A549 (cell line): ENCODE results near the gene STOM. TPM values are rescaled to one million over a fixed set of nuclear protein-coding genes. Genes with fewer than 3 reads are reported as not detected.

Source experiments
- ATAC-seq, 2 experiments: fragments of 200-7000 bp in 1 of 2; fragments of >200 bp in 1 of 2; cut with Nextera tagmentation in 1 of 2; cut with Tn5 transposase in 1 of 2; 3 replicates each; pipeline versions ENCODE4 v1.8.0 to v1.9.1; 2018 to 2020; ENCODE audit warnings: mild to moderate bottlenecking in 1 of 2, moderate library complexity in 1 of 2
- CTCF ChIA-PET: fragments of 300-600 bp; sonication (Branson Sonifier 250); formaldehyde crosslinking; extraction: SDS; loops from one replicate; lab custom pipeline; 2021; ENCODE audit warnings: antibody characterized with exemption, inconsistent platforms; lab: Yijun Ruan, JAX
- POLR2A ChIA-PET: fragments of 350-600 bp; formaldehyde crosslinking; extraction: SDS; loops from one replicate; lab custom pipeline; 2021; ENCODE audit warnings: antibody characterized with exemption, inconsistent platforms; lab: Yijun Ruan, JAX
- DNase-seq, 2 experiments: peaks; one replicate each; pipeline versions ENCODE4 v3.0.0 to v3.0.0-alpha.2; 2011 to 2016; ENCODE audit warnings: low read depth in 1 of 2, low spot score in 1 of 2
- FAIRE-seq: peaks from 2 replicates; lab custom pipeline; 2011; peaks lifted over from hg19 to GRCh38; lab: Jason Lieb, UNC
- H3K27ac ChIP-seq, 2 experiments: fragments of >200 bp; sonication (Bioruptor Twin); formaldehyde crosslinking; 3 replicates each; pipeline ENCODE4 v1.5.1; 2016 to 2017
- H3K4me1 ChIP-seq: fragments of >200 bp; sonication (Bioruptor Twin); formaldehyde crosslinking; 3 replicates; pipeline ENCODE4 v1.6.1; 2016
- H3K4me2 ChIP-seq: fragments of >200 bp; sonication (Bioruptor Twin); formaldehyde crosslinking; 3 replicates; pipeline ENCODE4 v1.6.1; 2016
- H3K4me3 ChIP-seq: fragments of >200 bp; sonication (Bioruptor Twin); formaldehyde crosslinking; 3 replicates; pipeline ENCODE4 v1.5.1; 2016
- H3K9me3 ChIP-seq: fragments of >200 bp; sonication (Bioruptor Twin); formaldehyde crosslinking; 3 replicates; pipeline ENCODE4 v1.6.1; 2016
- ATOH8 ChIP-seq: fragments of 250-450 bp; sonication (Bioruptor Pico); IDR thresholded peaks from 2 replicates; pipeline ENCODE4 v1.5.0; 2020; ENCODE audit warnings: low read depth, mild to moderate bottlenecking, moderate library complexity
- BHLHE40 ChIP-seq: IDR thresholded peaks from 2 replicates; pipeline ENCODE4 v1.6.1; 2012; ENCODE audit warnings: low read depth, low read length, inconsistent platforms
- CBX2 ChIP-seq: fragments of 200-600 bp; sonication (generic); IDR thresholded peaks from 2 replicates; pipeline ENCODE4 v1.6.1; 2016; ENCODE audit warnings: low read depth, mild to moderate bottlenecking, borderline replicate concordance
- CBX8 ChIP-seq: fragments of 200-600 bp; sonication (generic); IDR thresholded peaks from 2 replicates; pipeline ENCODE4 v1.6.1; 2016
- EHMT2 ChIP-seq: fragments of 200-600 bp; sonication (generic); IDR thresholded peaks from 2 replicates; pipeline ENCODE4 v1.6.1; 2016; ENCODE audit warnings: antibody characterized with exemption, low read depth, mild to moderate bottlenecking, moderate library complexity
- EP300 ChIP-seq, 2 experiments: fragments of >200 bp; sonication (Bioruptor Twin); formaldehyde crosslinking; IDR thresholded peaks; 2 replicates in 1 of 2; 3 replicates in 1 of 2; pipeline ENCODE4 v1.6.1; 2016 to 2017
- FOSL2 ChIP-seq, 2 experiments: fragments of 450-650 bp in 1 of 2; fragments of >200 bp in 1 of 2; sonication (Bioruptor Twin) in 1 of 2; formaldehyde crosslinking; IDR thresholded peaks; 2 replicates each; pipeline versions ENCODE4 v1.5.0 to v1.6.1; 2016 to 2020; ENCODE audit warnings: mild to moderate bottlenecking in 1 of 2, moderate library complexity in 1 of 2
- FOXS1 ChIP-seq: fragments of 250-450 bp; sonication (Bioruptor Pico); IDR thresholded peaks from 2 replicates; pipeline ENCODE4 v1.5.0; 2020; ENCODE audit warnings: mild to moderate bottlenecking, moderate library complexity
- GATA3 ChIP-seq: IDR thresholded peaks from 2 replicates; pipeline ENCODE4 v1.6.1; 2012; ENCODE audit warnings: borderline replicate concordance
- HEYL ChIP-seq: fragments of 250-450 bp; sonication (Bioruptor Pico); IDR thresholded peaks from 2 replicates; pipeline ENCODE4 v1.8.0; 2021; ENCODE audit warnings: mild to moderate bottlenecking, moderate library complexity
- HOXB5 ChIP-seq: fragments of 250-450 bp; sonication (Bioruptor Pico); IDR thresholded peaks from 2 replicates; pipeline ENCODE4 v1.5.0; 2020; ENCODE audit warnings: mild to moderate bottlenecking, moderate library complexity
- KDM1A ChIP-seq: fragments of 200-600 bp; sonication (generic); IDR thresholded peaks from 2 replicates; pipeline ENCODE4 v1.6.1; 2016; ENCODE audit warnings: low read depth, mild to moderate bottlenecking
- MAFK ChIP-seq: fragments of 450-650 bp; IDR thresholded peaks from 2 replicates; pipeline ENCODE4 v1.6.1; 2014; ENCODE audit not compliant: partially characterized antibody
- MAZ ChIP-seq: fragments of 150-350 bp; IDR thresholded peaks from 2 replicates; pipeline ENCODE4 v1.6.1; 2014; ENCODE audit warnings: antibody characterized with exemption, low read depth, low read length, borderline replicate concordance
- NR3C1 ChIP-seq: fragments of >200 bp; sonication (Bioruptor Twin); formaldehyde crosslinking; IDR thresholded peaks from 3 replicates; pipeline ENCODE4 v1.6.1; 2017
- PHF8 ChIP-seq: fragments of 200-600 bp; sonication (generic); IDR thresholded peaks from 2 replicates; pipeline ENCODE4 v1.6.1; 2016; ENCODE audit warnings: low read depth, mild to moderate bottlenecking, antibody characterized with exemption, moderate library complexity, borderline replicate concordance
- POLR2A ChIP-seq: IDR thresholded peaks from 2 replicates; pipeline ENCODE4 v1.6.1; 2012; ENCODE audit warnings: mild to moderate bottlenecking, low read length
- POLR2AphosphoS2 ChIP-seq: conservative IDR thresholded peaks from 2 replicates; pipeline ENCODE4 v1.6.1; 2012; ENCODE audit warnings: low read length, improper control_type of control experiment, inconsistent platforms
- RNF2 ChIP-seq: fragments of 200-600 bp; sonication (generic); IDR thresholded peaks from 2 replicates; pipeline ENCODE4 v1.6.1; 2016; ENCODE audit warnings: low read depth, mild to moderate bottlenecking, antibody characterized with exemption, moderate library complexity, borderline replicate concordance
- SMC3 ChIP-seq: fragments of >200 bp; sonication (Bioruptor Twin); formaldehyde crosslinking; IDR thresholded peaks from 3 replicates; pipeline ENCODE4 v1.6.1; 2018; ENCODE audit warnings: inconsistent platforms
- SREBF2 ChIP-seq: fragments of 450-650 bp; IDR thresholded peaks from 2 replicates; pipeline ENCODE4 v1.6.1; 2014; ENCODE audit warnings: mild to moderate bottlenecking, moderate library complexity
- TP53 ChIP-seq: fragments of 250-450 bp; sonication (Bioruptor Pico); IDR thresholded peaks from 2 replicates; pipeline ENCODE4 v1.5.0; 2021; ENCODE audit warnings: mild to moderate bottlenecking, moderate library complexity
- ZC3H11A ChIP-seq: fragments of 450-650 bp; IDR thresholded peaks from 2 replicates; pipeline ENCODE4 v1.6.1; 2014; ENCODE audit warnings: antibody characterized with exemption, mild to moderate bottlenecking
- ZFP36 ChIP-seq: fragments of 450-650 bp; IDR thresholded peaks from 2 replicates; pipeline ENCODE4 v1.6.1; 2014; ENCODE audit warnings: borderline replicate concordance; ENCODE audit not compliant: partially characterized antibody
- ZSCAN20 ChIP-seq: fragments of 250-450 bp; sonication (Bioruptor Pico); IDR thresholded peaks from 2 replicates; pipeline ENCODE4 v1.8.0; 2022; ENCODE audit warnings: mild to moderate bottlenecking, moderate library complexity
- WGBS: methylation state at CpG from one replicate; pipeline ENCODE4 v1.1.6; 2017; ENCODE audit errors: missing lambda C conversion rate; 5-methylcytosine and 5-hydroxymethylcytosine counted together
- polyA plus RNA-seq, 4 experiments: library from polyadenylated mRNA; depleted of rRNA in 3 of 4; stranded (reverse); fragments of >200 nt; fragmentation: RNase III in 1 of 4; extraction: RNeasy Plus Mini Kit Qiagen cat#74134 plus additional on column Dnase treatment in 1 of 4; gene quantifications; 2 replicates in 3 of 4; 3 replicates in 1 of 4; pipeline ENCODE4 v1.2.3, GENCODE V29; 2011 to 2017
- TF ChIP-seq, protein P1 (sequence below): fragments of 250-450 bp; sonication (Bioruptor Pico); IDR thresholded peaks from 2 replicates; pipeline ENCODE4 v1.5.0; 2021; ENCODE audit warnings: mild to moderate bottlenecking, moderate library complexity, borderline replicate concordance
- TF ChIP-seq, protein P2 (sequence below): IDR thresholded peaks from 2 replicates; pipeline ENCODE4 v1.6.1; 2012

The STOM gene
- polyA plus RNA-seq, 2 of the 4 experiments (the other 2 are of a cell fraction) = 83.3 to 246 TPM

DNA sequence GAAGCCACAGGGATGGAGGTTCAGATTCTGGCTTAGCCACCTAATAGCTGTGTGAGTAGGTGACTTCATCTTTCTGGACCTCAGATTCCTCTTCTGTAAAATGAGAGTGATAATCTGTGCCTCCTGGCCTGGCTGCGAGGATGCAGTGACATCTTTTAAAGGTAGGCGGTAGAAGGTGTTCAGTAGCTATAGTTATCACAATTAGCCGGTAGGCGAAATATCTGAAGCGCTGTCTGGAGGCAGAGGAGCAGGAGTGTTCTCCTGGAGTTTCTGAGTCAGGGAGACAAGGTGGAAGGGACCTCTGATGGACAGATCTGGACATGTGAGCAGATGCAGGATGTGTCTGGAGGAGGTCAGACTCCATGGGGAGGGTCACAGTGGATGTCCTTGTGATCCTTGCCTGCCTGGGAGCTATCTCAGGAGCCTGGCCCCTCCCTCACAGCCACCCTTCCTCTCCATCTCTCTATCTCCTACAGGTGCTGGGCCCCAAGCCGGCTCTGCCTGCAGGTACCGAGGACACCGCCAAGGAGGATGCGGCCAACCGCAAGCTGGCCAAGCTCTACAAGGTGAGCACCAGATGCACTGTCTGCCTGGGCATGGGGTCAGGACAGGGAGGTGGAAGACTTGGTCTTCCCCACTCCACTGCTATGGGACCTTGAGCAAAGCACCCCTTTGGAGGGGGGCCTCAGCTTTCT is 56.4 kb downstream of the STOM start:
- Histone ChIP-seq H3K27ac (no peak overlapping the region), H3K4me3 (no peak overlapping the region), H3K4me1 (peaks cover 12% of the 10 kb centered on the region; the same call in 2 of the 3 replicates), H3K9me3 (no peaks in the 10 kb centered on the region), H3K4me2 (no peak overlapping the region)
- ATAC-seq = no peak
- TF ChIP-seq EP300 (IDR thresholded peaks at IDR 0.05) = no peak
- POLR2A ChIA-PET = no interaction called here
- no peak for DNase-seq
- FAIRE-seq = no peak
- WGBS = 99% methylated on average over 10 of the region's 10 CpGs
- CTCF ChIA-PET = interaction anchor here (0.8 to 14.9 kb wide), 11 partner anchors 9 to 102 kb away, joined by 3 to 410 read pairs (median 7); no protein-coding TSS in a partner anchor

- no peaks in the 10 kb centered on the region for H3K9me3 ChIP-seq
- TF ChIP-seq EHMT2 (no peak), HOXB5 (CRISPR knock-in tag) (no peak), ZFP36 (no peak), HEYL (CRISPR knock-in tag) (no peak), MAZ (no peak), SMC3 (no peak), BHLHE40 (no peak), SREBF2 (no peak), ZSCAN20 (CRISPR knock-in tag) (no peak), RNF2 (no peak), POLR2A (no peak), NR3C1 (no peak), ZC3H11A (no peak), GATA3 (no peak)
- TF ChIP-seq, protein P1, sequence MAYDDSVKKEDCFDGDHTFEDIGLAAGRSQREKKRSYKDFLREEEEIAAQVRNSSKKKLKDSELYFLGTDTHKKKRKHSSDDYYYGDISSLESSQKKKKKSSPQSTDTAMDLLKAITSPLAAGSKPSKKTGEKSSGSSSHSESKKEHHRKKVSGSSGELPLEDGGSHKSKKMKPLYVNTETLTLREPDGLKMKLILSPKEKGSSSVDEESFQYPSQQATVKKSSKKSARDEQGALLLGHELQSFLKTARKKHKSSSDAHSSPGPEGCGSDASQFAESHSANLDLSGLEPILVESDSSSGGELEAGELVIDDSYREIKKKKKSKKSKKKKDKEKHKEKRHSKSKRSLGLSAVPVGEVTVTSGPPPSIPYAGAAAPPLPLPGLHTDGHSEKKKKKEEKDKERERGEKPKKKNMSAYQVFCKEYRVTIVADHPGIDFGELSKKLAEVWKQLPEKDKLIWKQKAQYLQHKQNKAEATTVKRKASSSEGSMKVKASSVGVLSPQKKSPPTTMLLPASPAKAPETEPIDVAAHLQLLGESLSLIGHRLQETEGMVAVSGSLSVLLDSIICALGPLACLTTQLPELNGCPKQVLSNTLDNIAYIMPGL (CRISPR knock-in tag) = no peak
- TF ChIP-seq, all 56 proteins: peak for 0
- Histone ChIP-seq H3K4me3 (no peak overlapping the region), H3K27ac (no peak overlapping the region), H3K4me1 (no peaks in the 10 kb centered on the region), H3K4me2 (no peak overlapping the region)
- ATAC-seq (no peak), FAIRE-seq (no peak), DNase-seq (no peak)
- CTCF ChIA-PET = interaction anchor here (0.6 to 11.8 kb wide), 2 partner anchors 85 to 218 kb away, joined by 4 to 410 read pairs; no protein-coding TSS in a partner anchor
- WGBS = 92% methylated on average over 13 of the region's 17 CpGs
- POLR2A ChIA-PET = no interaction called here
Observed at GRCh38 chr9:121312169-121312568, 57.9 kb downstream of the STOM start.

DNA sequence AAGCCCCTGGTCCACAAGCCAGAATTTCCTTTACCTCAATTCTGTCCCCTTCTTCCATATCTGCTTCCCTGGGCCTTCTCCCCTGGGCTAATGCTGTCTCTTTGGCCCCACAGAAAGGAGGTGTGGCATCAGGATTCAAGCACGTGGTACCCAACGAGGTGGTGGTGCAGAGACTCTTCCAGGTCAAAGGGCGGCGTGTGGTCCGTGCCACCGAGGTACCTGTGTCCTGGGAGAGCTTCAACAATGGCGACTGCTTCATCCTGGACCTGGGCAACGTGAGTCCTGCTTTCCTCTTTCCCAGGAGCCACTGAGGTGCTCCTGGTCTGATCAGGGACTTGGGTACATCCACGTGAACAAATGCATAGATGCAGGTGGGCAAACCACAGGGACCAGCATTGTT is 59.5 kb downstream of the STOM start:
- ChIA-PET POLR2A (no interaction called here), CTCF (interaction anchor here (2.0 to 11.6 kb wide), 3 partner anchors 8 to 90 kb away, joined by 8 to 127 read pairs (median 44); no protein-coding TSS in a partner anchor)
- Histone ChIP-seq H3K4me2 (no peak overlapping the region), H3K27ac (no peak overlapping the region), H3K4me1 (no peaks in the 10 kb centered on the region), H3K9me3 (no peaks in the 10 kb centered on the region), H3K4me3 (no peak overlapping the region)
- FAIRE-seq = no peak
- WGBS = 78% methylated on average over 8 of the region's 9 CpGs
- no peak for DNase-seq
- ATAC-seq = no peak
- TF ChIP-seq, protein P2, sequence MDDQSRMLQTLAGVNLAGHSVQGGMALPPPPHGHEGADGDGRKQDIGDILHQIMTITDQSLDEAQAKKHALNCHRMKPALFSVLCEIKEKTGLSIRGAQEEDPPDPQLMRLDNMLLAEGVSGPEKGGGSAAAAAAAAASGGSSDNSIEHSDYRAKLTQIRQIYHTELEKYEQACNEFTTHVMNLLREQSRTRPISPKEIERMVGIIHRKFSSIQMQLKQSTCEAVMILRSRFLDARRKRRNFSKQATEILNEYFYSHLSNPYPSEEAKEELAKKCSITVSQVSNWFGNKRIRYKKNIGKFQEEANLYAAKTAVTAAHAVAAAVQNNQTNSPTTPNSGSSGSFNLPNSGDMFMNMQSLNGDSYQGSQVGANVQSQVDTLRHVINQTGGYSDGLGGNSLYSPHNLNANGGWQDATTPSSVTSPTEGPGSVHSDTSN = no peak
- TF ChIP-seq FOSL2 (IDR thresholded peaks at IDR 0.05) (no peak), FOSL2 (CRISPR knock-in tag; IDR thresholded peaks at IDR 0.05) (no peak), ATOH8 (CRISPR knock-in tag) (no peak), MAFK (no peak), CBX8 (no peak), PHF8 (no peak), TP53 (no peak), SMC3 (no peak), FOXS1 (CRISPR knock-in tag) (no peak), KDM1A (no peak), CBX2 (no peak), POLR2AphosphoS2 (no peak), SREBF2 (no peak)
